ENCODE measurements around the gene CPNE5. TPM values are rescaled to one million over a fixed set of nuclear protein-coding genes. Genes with fewer than 3 reads are reported as not detected.

CPNE5 gene
- total RNA-seq, 1 donor from 2014 or later: 0.13 TPM

- no peaks in the 10 kb centered on the region for H3K36me3 ChIP-seq (ENCODE audit: control insufficient read depth, insufficient read depth, low read length)
- H3K27me3 ChIP-seq (ENCODE audit: control insufficient read depth, insufficient read depth, low read length): no peaks in the 10 kb centered on the region
- TF ChIP-seq CTCF (IDR thresholded peaks at IDR 0.05; ENCODE audit: insufficient read depth, low read length, poor library complexity, severe bottlenecking): no peak
- no peak overlapping the region for H3K4me3 ChIP-seq (ENCODE audit: low read depth, low read length)
- DNase-seq (ENCODE audit: low read depth): no peak
These were observed 85.4 kb downstream of the CPNE5 start for GRCh38 chr6:36753671-36754405.

- no peaks in the 10 kb centered on the region for H3K27me3 ChIP-seq (ENCODE audit: control insufficient read depth, insufficient read depth, low read length)
- no peak for DNase-seq (ENCODE audit: low read depth)
- TF ChIP-seq CTCF (IDR thresholded peaks at IDR 0.05; ENCODE audit: insufficient read depth, low read length, poor library complexity, severe bottlenecking): no peak
- H3K36me3 ChIP-seq (ENCODE audit: control insufficient read depth, insufficient read depth, low read length): no peaks in the 10 kb centered on the region
- H3K4me3 ChIP-seq (ENCODE audit: low read depth, low read length): no peak overlapping the region
These were observed 86.2 kb downstream of the CPNE5 start for GRCh38 chr6:36752886-36753506.

- Histone ChIP-seq H3K4me3 (ENCODE audit: low read depth, low read length) (no peak overlapping the region), H3K27me3 (ENCODE audit: control insufficient read depth, insufficient read depth, low read length) (no peaks in the 10 kb centered on the region), H3K36me3 (ENCODE audit: control insufficient read depth, insufficient read depth, low read length) (no peaks in the 10 kb centered on the region)
- TF ChIP-seq CTCF (IDR thresholded peaks at IDR 0.05; ENCODE audit: insufficient read depth, low read length, poor library complexity, severe bottlenecking): no peak
- DNase-seq (ENCODE audit: low read depth): no peak
These were observed 86.9 kb downstream of the CPNE5 start for GRCh38 chr6:36752187-36752885.

GRCh38 chr6:36751833-36752186 is 87.4 kb downstream of the CPNE5 start:
- no peak for DNase-seq (ENCODE audit: low read depth)
- H3K36me3 ChIP-seq (ENCODE audit: control insufficient read depth, insufficient read depth, low read length): no peaks in the 10 kb centered on the region
- H3K27me3 ChIP-seq (ENCODE audit: control insufficient read depth, insufficient read depth, low read length): no peaks in the 10 kb centered on the region
- TF ChIP-seq CTCF (IDR thresholded peaks at IDR 0.05; ENCODE audit: insufficient read depth, low read length, poor library complexity, severe bottlenecking): no peak
- H3K4me3 ChIP-seq (ENCODE audit: low read depth, low read length): no peak overlapping the region

- no peak for DNase-seq (ENCODE audit: low read depth)
- H3K36me3 ChIP-seq (ENCODE audit: control insufficient read depth, insufficient read depth, low read length): no peaks in the 10 kb centered on the region
These were observed 88.2 kb downstream of the CPNE5 start for GRCh38 chr6:36751091-36751490.

More at GRCh38 chr6:36751091-36751490, 88.2 kb downstream of the CPNE5 start:
- TF ChIP-seq CTCF (IDR thresholded peaks at IDR 0.05; ENCODE audit: insufficient read depth, low read length, poor library complexity, severe bottlenecking): no peak
- Histone ChIP-seq H3K4me3 (ENCODE audit: low read depth, low read length) (no peak overlapping the region), H3K27me3 (ENCODE audit: control insufficient read depth, insufficient read depth, low read length) (no peaks in the 10 kb centered on the region)

All from kidney epithelial cell (primary cell).